ENCODE data around the gene CKAP2L.

CKAP2L gene

GRCh38 chr2:112796486-112796885 lies 32.1 kb upstream of the CKAP2L start:
- TF ChIP-seq CTCF (IDR thresholded peaks at IDR 0.05; ENCODE audit: borderline replicate concordance, insufficient read depth, low read depth, low read length): no peak
- H3K4me3 ChIP-seq (ENCODE audit: low read depth, low read length): no peak overlapping the region

GRCh38 chr2:112795774-112796173 lies 31.4 kb upstream of the CKAP2L start:
- no peak for TF ChIP-seq CTCF (IDR thresholded peaks at IDR 0.05; ENCODE audit: borderline replicate concordance, insufficient read depth, low read depth, low read length)
- no peak overlapping the region for H3K4me3 ChIP-seq (ENCODE audit: low read depth, low read length)

GRCh38 chr2:112794841-112795240 lies 30.4 kb upstream of the CKAP2L start:
- TF ChIP-seq CTCF (IDR thresholded peaks at IDR 0.05; ENCODE audit: borderline replicate concordance, insufficient read depth, low read depth, low read length): no peak

GRCh38 chr2:112794131-112794733 lies 29.8 kb upstream of the CKAP2L start:
- H3K4me3 ChIP-seq (ENCODE audit: low read depth, low read length): no peak overlapping the region
- TF ChIP-seq CTCF (IDR thresholded peaks at IDR 0.05; ENCODE audit: borderline replicate concordance, insufficient read depth, low read depth, low read length): no peak

More at GRCh38 chr2:112794841-112795240, 30.4 kb upstream of the CKAP2L start:
- H3K4me3 ChIP-seq (ENCODE audit: low read depth, low read length): no peak overlapping the region

GRCh38 chr2:112793449-112793978 lies 29.1 kb upstream of the CKAP2L start:
- no peak for TF ChIP-seq CTCF (IDR thresholded peaks at IDR 0.05; ENCODE audit: borderline replicate concordance, insufficient read depth, low read depth, low read length)
- no peak overlapping the region for H3K4me3 ChIP-seq (ENCODE audit: low read depth, low read length)

- no peak for TF ChIP-seq CTCF (IDR thresholded peaks at IDR 0.05; ENCODE audit: borderline replicate concordance, insufficient read depth, low read depth, low read length)
- no peak overlapping the region for H3K4me3 ChIP-seq (ENCODE audit: low read depth, low read length)
Observed at GRCh38 chr2:112792419-112792818, 28.0 kb upstream of the CKAP2L start.

GRCh38 chr2:112791693-112792230 lies 27.4 kb upstream of the CKAP2L start:
- no peak for TF ChIP-seq CTCF (IDR thresholded peaks at IDR 0.05; ENCODE audit: borderline replicate concordance, insufficient read depth, low read depth, low read length)
- no peak overlapping the region for H3K4me3 ChIP-seq (ENCODE audit: low read depth, low read length)
